ENCODE data around the gene DBNDD1. TPM values are rescaled to one million over a fixed set of nuclear protein-coding genes. Genes with fewer than 3 reads are reported as not detected.

The DBNDD1 gene
- total and polyA plus RNA-seq, 2 donors (not counting 1 experiment from before 2014, with no cell fraction given) = 3.1 to 72.1 TPM

GRCh38 chr16:90043526-90043925 lies 24.3 kb upstream of the DBNDD1 start:
- WGBS (ENCODE audit: insufficient coverage) = 87% methylated on average over 19 of the region's 20 CpGs
- Histone ChIP-seq H3K79me2 (ENCODE audit: control insufficient read depth, insufficient read depth, low read length) (no peaks in the 10 kb centered on the region), H4K20me1 (ENCODE audit: control insufficient read depth, insufficient read depth, low read length, poor library complexity, severe bottlenecking) (no peaks in the 10 kb centered on the region), H3K4me3 (ENCODE audit: control extremely low read depth in 1 of 5, extremely low read depth in 1 of 5, insufficient read depth in 1 of 5, low read depth in 2 of 5, low read length in 4 of 5) (no peak overlapping the region), H3K9me3 (ENCODE audit: control extremely low read depth in 1 of 3, control insufficient read depth in 2 of 3, insufficient read depth in 1 of 3, low read length in 2 of 3) (peaks cover 0 to 13% (median 0%) of the 10 kb centered on the region in 3 donors), H3K27ac (ENCODE audit: low read length in 2 of 2) (no peak overlapping the region), H3K9ac (ENCODE audit: low read length) (no peak overlapping the region), H3K4me1 (ENCODE audit: control insufficient read depth in 2 of 2, insufficient read depth in 2 of 2, low read length in 2 of 2) (peaks cover 13 to 15% of the 10 kb centered on the region in 2 donors), H3K4me2 (replicated peaks; ENCODE audit: low read depth, low read length, poor library complexity, severe bottlenecking) (no peak overlapping the region), H3K27me3 (replicated peaks in 1 of 4; ENCODE audit: control extremely low read depth in 1 of 4, control insufficient read depth in 3 of 4, insufficient read depth in 4 of 4, low read length in 3 of 4) (peaks cover 0 to 27% (median 13%) of the 10 kb centered on the region in 4 experiments), H3K36me3 (replicated peaks in 1 of 2; ENCODE audit: control extremely low read depth in 1 of 2, control insufficient read depth in 1 of 2, extremely low read depth in 1 of 2, insufficient read depth in 2 of 2, low read length in 1 of 2) (no peaks in the 10 kb centered on the region), H2AFZ (ENCODE audit: insufficient read depth, low read depth, low read length, poor library complexity, severe bottlenecking) (no peak overlapping the region)
- TF ChIP-seq CTCF (IDR thresholded peaks at IDR 0.05) (no peak), EZH2 (IDR thresholded peaks at IDR 0.05; ENCODE audit: borderline replicate concordance, insufficient read depth, low read depth, low read length, poor library complexity, severe bottlenecking) (no peak)
- no peak for ATAC-seq (ENCODE audit: low read depth)
- Mint-ChIP-seq H3K27me3 (peaks cover 16% of the 10 kb centered on the region), H3K27ac (no peak overlapping the region), H3K9me3 (ENCODE audit: insufficient read depth) (no peaks in the 10 kb centered on the region), H3K4me3 (no peak overlapping the region), H3K4me1 (peaks cover 7% of the 10 kb centered on the region)
- DNase-seq = no peak
- POLR2A ChIA-PET = no interaction called here
- CTCF ChIA-PET = no interaction called here
- intact Hi-C loops (cut with micrococcal nuclease) = no loop called here

- no peak overlapping the region for H3K9ac ChIP-seq (ENCODE audit: low read length)
- no peak overlapping the region for H3K4me2 ChIP-seq (replicated peaks; ENCODE audit: low read depth, low read length, poor library complexity, severe bottlenecking)
- H3K9me3 Mint-ChIP-seq (ENCODE audit: insufficient read depth) = no peaks in the 10 kb centered on the region
- H3K27me3 Mint-ChIP-seq = peaks cover 11% of the 10 kb centered on the region
- peaks cover 0 to 12% (median 0%) of the 10 kb centered on the region in 3 donors for H3K9me3 ChIP-seq (ENCODE audit: control extremely low read depth in 1 of 3, control insufficient read depth in 2 of 3, insufficient read depth in 1 of 3, low read length in 2 of 3)
- DNase-seq (no peak), ATAC-seq (ENCODE audit: low read depth) (no peak)
- H3K4me1 ChIP-seq (ENCODE audit: control insufficient read depth in 2 of 2, insufficient read depth in 2 of 2, low read length in 2 of 2) = peaks cover 13 to 15% of the 10 kb centered on the region in 2 donors
- no peaks in the 10 kb centered on the region for H4K20me1 ChIP-seq (ENCODE audit: control insufficient read depth, insufficient read depth, low read length, poor library complexity, severe bottlenecking)
- H3K4me3 ChIP-seq (ENCODE audit: control extremely low read depth in 1 of 5, extremely low read depth in 1 of 5, insufficient read depth in 1 of 5, low read depth in 2 of 5, low read length in 4 of 5) = no peak overlapping the region
- H3K79me2 ChIP-seq (ENCODE audit: control insufficient read depth, insufficient read depth, low read length) = no peaks in the 10 kb centered on the region
- no peak overlapping the region for H3K27ac ChIP-seq (ENCODE audit: low read length in 2 of 2)
- no peak overlapping the region for H3K4me3 Mint-ChIP-seq
- H3K27ac Mint-ChIP-seq = no peak overlapping the region
- intact Hi-C loops (cut with micrococcal nuclease) = no loop called here
- no peaks in the 10 kb centered on the region for H3K36me3 ChIP-seq (replicated peaks in 1 of 2; ENCODE audit: control extremely low read depth in 1 of 2, control insufficient read depth in 1 of 2, extremely low read depth in 1 of 2, insufficient read depth in 2 of 2, low read length in 1 of 2)
- TF ChIP-seq CTCF (IDR thresholded peaks at IDR 0.05) (no peak), EZH2 (IDR thresholded peaks at IDR 0.05; ENCODE audit: borderline replicate concordance, insufficient read depth, low read depth, low read length, poor library complexity, severe bottlenecking) (no peak)
- POLR2A ChIA-PET = no interaction called here
- CTCF ChIA-PET = interaction anchor here (0.6 kb wide), 1 partner anchor 241 kb away, joined by 3 read pairs; no protein-coding TSS in a partner anchor
- H3K4me1 Mint-ChIP-seq = peaks cover 4% of the 10 kb centered on the region
- no peak overlapping the region for H2AFZ ChIP-seq (ENCODE audit: insufficient read depth, low read depth, low read length, poor library complexity, severe bottlenecking)
- peaks cover 0 to 25% (median 13%) of the 10 kb centered on the region in 4 experiments for H3K27me3 ChIP-seq (replicated peaks in 1 of 4; ENCODE audit: control extremely low read depth in 1 of 4, control insufficient read depth in 3 of 4, insufficient read depth in 4 of 4, low read length in 3 of 4)
- 87% methylated on average over 19 of the region's 19 CpGs for WGBS (ENCODE audit: insufficient coverage)
Observed at GRCh38 chr16:90042946-90043514, 23.8 kb upstream of the DBNDD1 start.
